SK-N-SH treated with all-trans-retinoic acid at 6 μM for 48 hours (cell line): ENCODE results near the gene INAVA.
"Not testable (repeated sequence)": the region's sequence is repeated elsewhere in the genome, so short reads cannot be mapped to it uniquely, and the experiment has no call there.

Source experiments
- GLIS3 ChIP-seq: fragments of 250-450 bp; sonication (Bioruptor Pico); IDR thresholded peaks from 2 replicates; pipeline ENCODE4 v1.5.0; 2020; ENCODE audit warnings: mild to moderate bottlenecking, moderate library complexity
- ZFP30 ChIP-seq: fragments of 450-650 bp; formaldehyde crosslinking; IDR thresholded peaks from 2 replicates; pipeline ENCODE4 v1.5.0; 2022; ENCODE audit warnings: mild to moderate bottlenecking, moderate library complexity
- ZNF70 ChIP-seq: fragments of 450-650 bp; formaldehyde crosslinking; IDR thresholded peaks from 2 replicates; pipeline ENCODE4 v1.5.0; 2020; ENCODE audit warnings: mild to moderate bottlenecking, moderate library complexity

DNA sequence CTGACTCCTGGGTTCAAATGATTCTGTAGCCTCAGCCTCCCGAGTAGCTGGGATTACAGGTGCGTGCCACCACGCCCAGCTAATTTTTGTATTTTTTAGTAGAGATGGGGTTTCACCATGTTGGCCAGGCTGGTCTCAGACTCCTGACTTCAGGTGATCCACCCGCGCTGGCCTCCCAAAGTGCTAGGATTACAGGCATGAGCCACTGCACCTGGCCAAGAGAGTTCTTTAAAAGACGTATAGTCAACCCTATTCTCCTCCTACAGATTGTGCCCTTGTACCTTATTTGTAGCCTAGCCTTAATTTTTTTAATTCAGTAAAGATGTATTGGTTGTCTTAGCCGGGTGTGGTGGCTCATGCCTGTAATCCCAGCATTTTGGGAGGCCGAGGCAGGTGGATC is 35.6 kb downstream of the INAVA start:
- not testable (repeated sequence) for TF ChIP-seq ZNF70; ZFP30 (CRISPR knock-in tag); GLIS3 (CRISPR knock-in tag)
